CD4-positive, alpha-beta T cell treated with Interferon gamma for 1 hour (primary cell): ENCODE data around the gene SF3A2.
"Not testable (repeated sequence)": the region's sequence is repeated elsewhere in the genome, so short reads cannot be mapped to it uniquely, and the experiment has no call there.

Experiments
- DNase-seq: peaks from one replicate; pipeline ENCODE4 v3.0.0-alpha.2; 2020

Gene SF3A2

GRCh38 chr19:2277138-2277537 lies 40.5 kb downstream of the SF3A2 start:
- no peak for DNase-seq

- no peak for DNase-seq
Observed at GRCh38 chr19:2278459-2279158, 42.0 kb downstream of the SF3A2 start.

- no peak for DNase-seq
Observed at GRCh38 chr19:2280633-2281264, 44.1 kb downstream of the SF3A2 start.

GRCh38 chr19:2281265-2282061 lies 44.8 kb downstream of the SF3A2 start:
- DNase-seq, result not testable (repeated sequence)

GRCh38 chr19:2282062-2282861 lies 45.6 kb downstream of the SF3A2 start, which contains the start of gene PEAK3:
Gene PEAK3, minus strand, starts transcription at chr19:2282175. Its CDS starts 1,244 bp downstream, at chr19:2280931.
- peak; percentile 58 for DNase-seq

- DNase-seq, result no peak
Observed at GRCh38 chr19:2282862-2283237, 46.2 kb downstream of the SF3A2 start.

GRCh38 chr19:2283835-2284507 lies 47.3 kb downstream of the SF3A2 start:
- no peak for DNase-seq

GRCh38 chr19:2286402-2287140 lies 49.9 kb downstream of the SF3A2 start:
- no peak for DNase-seq

GRCh38 chr19:2287585-2288337 lies 51.1 kb downstream of the SF3A2 start:
- no peak for DNase-seq

- DNase-seq, result no peak
Observed at GRCh38 chr19:2288338-2288817, 51.8 kb downstream of the SF3A2 start.

- no peak for DNase-seq
Observed at GRCh38 chr19:2288818-2289713, 52.4 kb downstream of the SF3A2 start.

- DNase-seq, result peak; percentile 72
Observed at GRCh38 chr19:2289714-2290435, 53.3 kb downstream of the SF3A2 start.

- DNase-seq, result no peak
Observed at GRCh38 chr19:2290441-2291184, 54.0 kb downstream of the SF3A2 start.

GRCh38 chr19:2291185-2291751 lies 54.6 kb downstream of the SF3A2 start:
- no peak for DNase-seq

GRCh38 chr19:2294687-2295335 lies 58.2 kb downstream of the SF3A2 start:
- DNase-seq, result no peak

GRCh38 chr19:2296141-2296540 lies 59.5 kb downstream of the SF3A2 start:
- no peak for DNase-seq
